ENCODE data around the gene FOLR2. TPM values are rescaled to one million over a fixed set of nuclear protein-coding genes. Genes with fewer than 3 reads are reported as not detected.

Gene FOLR2
- not detected for total RNA-seq

DNA sequence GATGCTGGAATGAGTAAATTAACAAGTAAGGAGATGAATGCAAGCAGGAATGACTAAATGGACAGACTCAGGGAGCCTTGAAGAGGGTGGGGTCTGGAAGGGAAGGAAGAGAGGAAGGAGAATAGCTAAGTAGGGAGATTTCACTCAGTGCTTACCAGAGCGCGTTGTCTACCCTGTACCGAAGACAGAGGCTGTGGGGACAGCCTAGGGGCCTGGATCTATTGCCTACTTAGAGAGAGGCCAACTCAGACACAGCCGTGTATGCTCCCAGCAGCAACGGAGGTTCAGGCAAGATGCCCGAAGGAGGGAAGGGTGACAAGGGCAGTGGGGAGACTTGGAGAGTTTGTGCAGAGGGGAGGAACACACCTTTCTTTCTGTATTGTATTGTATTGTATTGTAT lies at the start of gene FOLR2:
Gene FOLR2 (plus strand): TSS at position 157 of the 400 bp plus-strand sequence. CDS start 1,791 bp downstream, outside the sequence.

DNA sequence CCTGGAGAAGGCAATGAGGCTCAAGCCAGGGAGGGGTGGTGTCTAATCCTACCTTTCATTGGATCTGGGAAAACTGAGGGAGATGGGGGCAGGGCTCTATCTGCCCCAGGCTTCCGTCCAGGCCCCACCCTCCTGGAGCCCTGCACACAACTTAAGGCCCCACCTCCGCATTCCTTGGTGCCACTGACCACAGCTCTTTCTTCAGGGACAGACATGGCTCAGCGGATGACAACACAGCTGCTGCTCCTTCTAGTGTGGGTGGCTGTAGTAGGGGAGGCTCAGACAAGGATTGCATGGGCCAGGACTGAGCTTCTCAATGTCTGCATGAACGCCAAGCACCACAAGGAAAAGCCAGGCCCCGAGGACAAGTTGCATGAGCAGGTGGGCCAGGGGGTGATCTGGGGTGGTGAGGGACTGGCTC lies 24.6 kb upstream of the FOLR2 start, which contains the start of gene FOLR1:
Gene FOLR1 (plus strand): TSS at position 180 of the 421 bp plus-strand sequence. CDS start 34 bp downstream, at position 214.

DNA sequence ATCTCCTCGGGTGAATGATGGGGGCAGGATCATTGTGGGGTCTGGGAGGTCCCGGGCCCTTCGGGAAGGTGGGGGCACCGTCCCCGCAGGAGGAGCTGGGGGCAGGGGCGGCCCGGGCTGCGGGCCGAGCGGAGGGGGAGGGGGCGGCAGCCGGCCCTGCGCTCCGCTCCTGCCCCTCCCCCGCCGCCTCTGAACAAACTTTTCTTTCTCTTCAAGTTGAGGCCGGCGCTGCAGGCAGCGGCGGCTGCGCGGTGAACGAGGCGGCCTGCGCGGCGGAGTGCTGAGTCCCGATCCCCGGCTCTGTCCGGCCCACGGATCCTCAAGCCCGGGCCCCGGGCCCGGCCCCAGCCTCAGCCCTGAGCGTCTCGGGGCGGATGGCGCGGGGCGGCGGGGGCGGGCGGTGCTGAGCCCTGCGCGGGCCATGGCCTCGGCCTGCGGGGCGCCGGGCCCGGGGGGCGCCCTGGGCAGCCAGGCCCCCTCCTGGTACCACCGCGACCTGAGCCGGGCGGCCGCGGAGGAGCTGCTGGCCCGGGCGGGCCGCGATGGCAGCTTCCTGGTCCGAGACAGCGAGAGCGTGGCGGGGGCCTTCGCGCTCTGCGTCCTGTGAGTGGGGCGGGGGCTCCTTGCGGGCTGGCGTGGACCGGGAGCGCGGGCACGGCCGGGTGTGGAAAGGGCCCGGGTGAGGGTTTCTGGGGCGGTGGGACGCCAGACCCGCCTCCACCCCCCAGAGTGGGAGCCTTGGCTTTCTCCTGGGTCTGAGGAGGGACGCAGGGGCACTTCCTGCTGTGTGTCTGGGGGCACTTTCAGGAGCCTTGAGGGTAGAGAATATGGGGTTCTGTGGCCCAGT lies 8.2 kb downstream of the FOLR2 start, which contains the start of gene INPPL1:
Gene INPPL1 (plus strand): TSS at position 204 of the 847 bp plus-strand sequence. CDS start 218 bp downstream, at position 422.

DNA sequence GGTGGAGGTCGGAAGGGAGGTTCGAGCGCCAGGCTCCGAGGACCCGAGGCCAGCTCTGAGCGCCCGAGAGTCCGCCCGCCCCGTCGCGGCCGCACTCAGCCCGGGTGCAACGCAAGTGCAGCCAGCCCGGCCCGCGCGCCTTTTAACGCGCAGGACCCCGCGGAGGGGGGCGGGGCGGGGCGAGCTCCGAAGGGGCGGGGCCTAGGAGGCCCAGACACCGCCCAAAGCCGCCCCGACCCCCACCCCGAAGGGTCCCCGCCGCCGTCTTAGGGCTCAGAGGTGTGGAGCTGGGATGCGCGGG lies 27.4 kb downstream of the FOLR2 start, which contains the start of gene PHOX2A:
Gene PHOX2A (minus strand): TSS at position 117 of the 301 bp plus-strand sequence. CDS start 172 bp downstream, outside the sequence.

Other genes starting within 250 kb of the FOLR2 start
- gene IL18BP, start 217.9 kb upstream of the FOLR2 start, total RNA-seq = 10 to 100 TPM; 13.3 to 16.6 TPM
- 100 to 1,000 TPM; 218 to 220 TPM for gene NUMA1, start 136.3 kb upstream of the FOLR2 start, total RNA-seq
- 1 to 10 TPM; 6.0 TPM for gene LRRC51, start 135.9 kb upstream of the FOLR2 start, total RNA-seq
- 10 to 100 TPM; 72.8 to 75.1 TPM for gene LAMTOR1, start 113.5 kb upstream of the FOLR2 start, total RNA-seq
- not detected for gene TOMT, start 110.9 kb upstream of the FOLR2 start, total RNA-seq
- gene ANAPC15, start 104.1 kb upstream of the FOLR2 start, total RNA-seq = 10 to 100 TPM; 74.3 to 78.6 TPM
- not detected for gene FOLR3, start 81.1 kb upstream of the FOLR2 start, total RNA-seq
- not detected for gene FOLR1, start 24.7 kb upstream of the FOLR2 start, total RNA-seq
- 100 to 1,000 TPM; 120 to 131 TPM for gene INPPL1, start 8.0 kb downstream of the FOLR2 start, total RNA-seq
- not detected for gene PHOX2A, start 27.4 kb downstream of the FOLR2 start, total RNA-seq
- gene CLPB, start 217.7 kb downstream of the FOLR2 start, total RNA-seq = 10 to 100 TPM; 15.5 to 16.1 TPM

Measured in activated naive CD4-positive, alpha-beta T cell treated with anti-CD3 and anti-CD28 coated beads, Interleukin-2, amount 10 ng/mL, durations not matched to agents 5 hours and 36 hours (primary cell).